ENCODE measurements around the gene PSRC1.

The PSRC1 gene

GRCh38 chr1:109250454-109251276 lies 32.3 kb downstream of the PSRC1 start:
- TF ChIP-seq CTCF (IDR thresholded peaks at IDR 0.05) = no peak
- no peak for TF ChIP-seq ZFX (IDR thresholded peaks at IDR 0.05; ENCODE audit: borderline replicate concordance)
- no peak overlapping the region for H3K27ac ChIP-seq

GRCh38 chr1:109249654-109250401 lies 33.1 kb downstream of the PSRC1 start:
- no peak overlapping the region for H3K27ac ChIP-seq
- TF ChIP-seq ZFX (IDR thresholded peaks at IDR 0.05; ENCODE audit: borderline replicate concordance) = no peak
- no peak for TF ChIP-seq CTCF (IDR thresholded peaks at IDR 0.05)

DNA sequence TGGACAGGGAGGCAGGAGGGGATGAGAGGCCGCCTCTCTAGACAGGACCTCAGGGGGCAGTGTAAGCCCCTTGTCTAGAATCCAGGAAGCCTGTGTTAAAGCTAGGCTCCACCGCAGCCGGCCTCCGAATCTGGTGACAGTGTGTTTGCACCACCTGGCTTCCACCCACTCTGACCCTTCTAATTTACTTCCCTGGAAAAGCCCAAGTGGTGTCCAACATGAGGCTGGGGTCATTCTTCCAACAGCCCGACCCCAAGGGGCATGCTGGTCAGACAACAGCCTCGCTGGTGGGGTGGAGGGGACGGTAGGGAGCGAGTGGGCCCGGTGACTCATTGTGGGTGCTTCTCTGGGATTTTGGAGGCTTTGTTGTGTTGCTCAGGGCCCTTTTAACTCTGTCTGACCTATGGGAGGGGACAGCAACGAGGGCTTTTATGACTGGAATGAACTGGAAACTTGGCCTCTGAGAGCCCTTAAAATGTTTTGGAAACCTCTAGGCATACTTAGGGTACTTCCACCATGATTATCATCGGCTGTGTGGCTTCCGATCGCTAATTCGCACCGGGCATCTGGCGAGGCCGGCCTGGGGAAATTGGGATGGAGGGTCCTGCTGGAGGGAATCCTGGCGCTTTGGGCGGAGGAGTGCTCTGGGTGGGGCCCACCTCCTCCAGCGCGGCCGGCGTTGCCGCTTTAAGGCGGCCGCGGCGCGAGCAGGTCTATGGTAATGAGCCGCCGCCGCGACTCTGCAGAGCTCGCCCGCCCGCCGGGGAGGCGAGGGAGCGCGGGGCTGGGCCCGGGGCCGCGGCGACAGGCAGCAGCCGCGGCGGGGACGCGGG lies 33.9 kb downstream of the PSRC1 start, which contains the start of gene CELSR2:
TSS of gene CELSR2 (plus strand) at position 743 of the 833 bp plus-strand sequence. CDS start 541 bp downstream, outside the sequence.
- TF ChIP-seq ZFX (IDR thresholded peaks at IDR 0.05; ENCODE audit: borderline replicate concordance) (no peak), CTCF (IDR thresholded peaks at IDR 0.05) (no peak)
- H3K27ac ChIP-seq = no peak within 1 kb of the TSS

DNA sequence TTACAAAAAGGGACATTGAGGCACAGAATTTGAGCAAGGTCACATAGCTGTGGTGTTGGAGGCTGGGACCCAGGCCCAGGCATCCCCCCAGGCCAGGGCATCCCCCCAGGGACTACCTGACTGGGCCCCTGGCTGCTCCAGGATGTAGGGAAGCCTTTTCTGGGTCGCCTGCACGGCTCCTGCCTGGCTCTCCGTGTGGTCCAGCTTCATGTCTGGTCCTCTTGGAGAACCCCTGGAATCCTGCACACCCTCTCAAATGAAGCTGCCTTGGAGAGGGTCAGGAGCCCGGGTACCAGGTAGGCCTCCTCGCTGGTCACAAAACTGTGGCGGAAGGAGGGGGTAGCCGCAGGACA lies 34.5 kb downstream of the PSRC1 start:
- no peak overlapping the region for H3K27ac ChIP-seq
- TF ChIP-seq ZFX (IDR thresholded peaks at IDR 0.05; ENCODE audit: borderline replicate concordance) = no peak
- TF ChIP-seq CTCF (IDR thresholded peaks at IDR 0.05) = no peak

DNA sequence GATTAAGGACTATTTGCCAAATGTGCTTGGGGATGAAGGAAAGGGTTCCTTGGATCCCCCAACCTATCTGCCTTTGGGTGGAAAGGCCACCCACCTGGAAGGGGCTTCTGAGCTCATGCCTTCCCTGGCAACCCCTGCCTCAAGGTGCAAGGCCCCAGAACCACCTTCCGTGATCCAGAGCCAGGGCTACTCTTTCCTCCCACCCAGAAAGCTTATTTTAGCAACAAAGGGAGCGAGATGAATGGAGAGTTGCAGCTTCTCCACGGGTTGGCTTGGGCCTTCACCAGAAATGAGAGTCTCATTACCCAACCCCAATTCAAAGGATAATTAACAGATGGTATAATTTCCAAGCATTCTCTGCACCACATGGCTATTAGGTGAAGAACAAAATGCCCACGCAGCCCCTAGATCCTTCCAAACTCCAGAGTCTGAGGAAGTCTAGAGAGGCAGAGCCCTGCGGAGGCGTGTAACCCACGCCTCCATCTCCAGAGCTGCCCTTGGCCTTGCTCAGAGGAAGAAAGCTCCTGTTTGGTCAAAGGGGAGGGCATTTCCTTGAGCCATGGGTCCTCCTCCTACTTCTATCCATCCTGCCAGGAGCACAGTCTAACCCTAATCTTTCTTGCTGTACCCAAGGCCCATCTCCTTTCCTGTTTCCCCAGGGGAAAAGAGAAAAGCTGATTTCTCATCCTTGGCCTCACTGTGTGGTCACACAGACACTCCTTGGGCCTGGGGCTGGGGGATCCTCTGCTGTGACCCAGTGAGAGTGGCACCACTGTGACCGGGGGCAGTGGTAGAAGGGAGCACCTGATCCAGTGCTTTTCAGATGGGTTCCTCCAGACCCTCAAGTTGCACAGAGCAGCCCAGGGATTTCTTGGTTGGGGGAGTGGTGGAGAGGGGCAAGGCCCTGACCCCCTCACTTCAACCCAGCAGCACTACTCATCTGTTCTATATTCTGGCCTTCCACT lies 35.3 kb downstream of the PSRC1 start:
- TF ChIP-seq CTCF (IDR thresholded peaks at IDR 0.05) = no peak
- TF ChIP-seq ZFX (IDR thresholded peaks at IDR 0.05; ENCODE audit: borderline replicate concordance) = no peak
- no peak overlapping the region for H3K27ac ChIP-seq

DNA sequence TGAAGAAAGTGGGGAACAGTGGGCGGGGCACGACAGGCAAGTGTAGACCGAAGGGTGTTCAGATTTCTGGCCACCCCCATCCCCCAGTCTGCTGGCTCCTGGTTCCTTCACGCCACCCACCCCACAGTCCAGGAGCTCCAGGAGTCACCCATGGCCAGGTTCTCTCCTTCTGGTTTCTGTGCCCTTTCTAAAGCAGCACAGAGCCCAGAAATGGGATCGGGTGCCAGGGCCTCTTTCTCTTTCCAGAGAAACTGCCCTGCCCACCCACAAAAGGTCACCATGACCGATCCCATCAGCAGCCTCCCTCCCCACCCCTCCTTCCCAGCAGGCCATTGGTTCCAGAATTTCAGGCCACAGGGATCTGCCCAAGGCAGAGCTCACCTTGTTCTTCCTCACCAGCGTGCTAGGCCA lies 36.8 kb downstream of the PSRC1 start:
- TF ChIP-seq ZFX (IDR thresholded peaks at IDR 0.05; ENCODE audit: borderline replicate concordance) (no peak), CTCF (IDR thresholded peaks at IDR 0.05) (no peak)
- no peak overlapping the region for H3K27ac ChIP-seq

Data from 22Rv1 (cell line).